DMS53 treated with DMSO at 0.1 percent for 48 hours (cell line): ENCODE data around the gene DEDD2.

ENCODE experiments used
- DNase-seq: peaks from one replicate; lab custom pipeline; 2025; ENCODE audit not compliant: unreplicated experiment; lab: John Stamatoyannopoulos, UW

The DEDD2 gene

GRCh38 chr19:42174958-42175734 is 42.3 kb downstream of the DEDD2 start:
- DNase-seq = no peak

- no peak for DNase-seq
Measured at GRCh38 chr19:42174188-42174587, 43.3 kb downstream of the DEDD2 start.

GRCh38 chr19:42173695-42174094 is 43.8 kb downstream of the DEDD2 start:
- no peak for DNase-seq

- DNase-seq = peak; percentile 89
Measured at GRCh38 chr19:42172261-42172660, 45.2 kb downstream of the DEDD2 start.

- DNase-seq = no peak
Measured at GRCh38 chr19:42170715-42171114, 46.8 kb downstream of the DEDD2 start.

- no peak for DNase-seq
Measured at GRCh38 chr19:42169486-42170413, 47.7 kb downstream of the DEDD2 start.

GRCh38 chr19:42168206-42168605 is 49.3 kb downstream of the DEDD2 start:
- no peak for DNase-seq

- peak; percentile 29 for DNase-seq
Measured at GRCh38 chr19:42166316-42166715, 51.2 kb downstream of the DEDD2 start.

GRCh38 chr19:42165146-42165545 is 52.3 kb downstream of the DEDD2 start:
- DNase-seq = no peak

GRCh38 chr19:42161616-42162263 is 55.7 kb downstream of the DEDD2 start:
- no peak for DNase-seq

- DNase-seq = no peak
Measured at GRCh38 chr19:42159942-42160341, 57.5 kb downstream of the DEDD2 start.

- DNase-seq = no peak
Measured at GRCh38 chr19:42158926-42159325, 58.6 kb downstream of the DEDD2 start.

- DNase-seq = no peak
Measured at GRCh38 chr19:42156571-42156970, 60.9 kb downstream of the DEDD2 start.

GRCh38 chr19:42155796-42156195 is 61.7 kb downstream of the DEDD2 start:
- DNase-seq = no peak

- no peak for DNase-seq
Measured at GRCh38 chr19:42154471-42155323, 62.8 kb downstream of the DEDD2 start.

GRCh38 chr19:42153672-42154433 is 63.6 kb downstream of the DEDD2 start:
- DNase-seq = no peak

- DNase-seq = no peak
Measured at GRCh38 chr19:42152910-42153671, 64.4 kb downstream of the DEDD2 start.

GRCh38 chr19:42151782-42152684 is 65.4 kb downstream of the DEDD2 start:
- no peak for DNase-seq
